HG02840 (cell line): Measurements from ENCODE around the gene PCDHB6.
"Not testable (repeated sequence)": the region's sequence is repeated elsewhere in the genome, so short reads cannot be mapped to it uniquely, and the experiment has no call there.

Experiments used
- ATAC-seq: cut with Tn5 transposase; IDR thresholded peaks from one replicate; pipeline ENCODE4 v1.9.1; 2021; ENCODE audit warnings: mild to moderate bottlenecking, moderate library complexity, moderate number of reproducible peaks; ENCODE audit not compliant: unreplicated experiment, low FRiP score

PCDHB6 gene

GRCh38 chr5:141149812-141150211 is at the start of gene PCDHB6:
Gene PCDHB6 (plus strand): TSS chr5:141150057. CDS start chr5:141150258, 201 bp downstream.
- ATAC-seq = no peak

GRCh38 chr5:141100243-141100805 is 49.5 kb upstream of the PCDHB6 start, which contains the start of gene PCDHB3:
Gene PCDHB3 (plus strand): TSS chr5:141100473. CDS start chr5:141100650, 177 bp downstream.
- no peak for ATAC-seq

GRCh38 chr5:141101059-141101458 is 48.8 kb upstream of the PCDHB6 start:
- ATAC-seq = no peak

GRCh38 chr5:141102070-141102469 is 47.8 kb upstream of the PCDHB6 start:
- not testable (repeated sequence) for ATAC-seq

- not testable (repeated sequence) for ATAC-seq
These were observed 47.4 kb upstream of the PCDHB6 start for GRCh38 chr5:141102471-141102870.

GRCh38 chr5:141105350-141105749 is 44.5 kb upstream of the PCDHB6 start:
- ATAC-seq = no peak

GRCh38 chr5:141119250-141119649 is 30.6 kb upstream of the PCDHB6 start:
- ATAC-seq = no peak

GRCh38 chr5:141121563-141121962 is 28.3 kb upstream of the PCDHB6 start, which contains the start of gene PCDHB4:
Gene PCDHB4 (plus strand): TSS chr5:141121818. CDS start chr5:141121999, 181 bp downstream.
- no peak for ATAC-seq

GRCh38 chr5:141121985-141122384 is 27.9 kb upstream of the PCDHB6 start:
- no peak for ATAC-seq

GRCh38 chr5:141123396-141124135 is 26.3 kb upstream of the PCDHB6 start:
- ATAC-seq = not testable (repeated sequence)

- ATAC-seq = no peak
These were observed 22.6 kb upstream of the PCDHB6 start for GRCh38 chr5:141127305-141127704.

- no peak for ATAC-seq
These were observed 14.7 kb upstream of the PCDHB6 start, which contains the start of gene PCDHB5 for GRCh38 chr5:141135030-141135717. Gene PCDHB5 (plus strand): TSS chr5:141135206. CDS start chr5:141135435, 229 bp downstream.

- no peak for ATAC-seq
These were observed 14.1 kb upstream of the PCDHB6 start for GRCh38 chr5:141135718-141136266.

GRCh38 chr5:141137346-141137745 is 12.5 kb upstream of the PCDHB6 start:
- ATAC-seq = not testable (repeated sequence)

- no peak for ATAC-seq
These were observed 551 bp downstream of the PCDHB6 start for GRCh38 chr5:141150224-141150992.

- no peak for ATAC-seq
These were observed 1.1 kb downstream of the PCDHB6 start for GRCh38 chr5:141150993-141151325.

GRCh38 chr5:141151632-141152031 is 1.8 kb downstream of the PCDHB6 start:
- ATAC-seq = not testable (repeated sequence)

GRCh38 chr5:141152096-141152495 is 2.2 kb downstream of the PCDHB6 start:
- ATAC-seq = not testable (repeated sequence)

- no peak for ATAC-seq
These were observed 5.9 kb downstream of the PCDHB6 start for GRCh38 chr5:141155540-141156374.
